ENCODE results near the gene LBR. TPM values are rescaled to one million over a fixed set of nuclear protein-coding genes. Genes with fewer than 3 reads are reported as not detected.
"Not testable (repeated sequence)": the region's sequence is repeated elsewhere in the genome, so short reads cannot be mapped to it uniquely, and the experiment has no call there.

The LBR gene
- total RNA-seq, 1 donor = 25.3 TPM

DNA sequence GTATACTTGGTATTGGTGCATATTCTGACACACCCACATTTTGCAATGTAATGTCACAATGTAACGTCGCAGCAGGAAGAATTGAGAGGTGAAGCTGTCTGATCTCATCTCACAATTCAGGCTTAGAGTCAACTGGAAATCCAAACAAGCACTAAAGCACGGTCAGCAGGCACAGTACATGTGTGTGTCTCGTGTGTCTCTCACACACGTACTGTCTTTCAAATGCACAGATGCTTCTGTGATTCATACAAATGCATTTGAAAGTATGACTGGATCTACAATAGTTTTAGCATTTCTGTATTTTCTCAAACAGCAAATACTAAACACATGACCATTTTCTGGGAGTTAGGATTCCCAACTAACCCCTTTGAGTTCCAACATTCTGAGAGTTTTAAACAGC, 26.9 kb downstream of the LBR start:
- Histone ChIP-seq H2AFZ (ENCODE audit: low read length) (no peak overlapping the region), H3K4me3 (ENCODE audit: insufficient read depth, low read length) (no peak overlapping the region), H4K20me1 (ENCODE audit: insufficient read depth, low read length) (no peaks in the 10 kb centered on the region), H3K36me3 (ENCODE audit: insufficient read depth, low read length) (peaks cover 40% of the 10 kb centered on the region), H3K4me1 (ENCODE audit: insufficient read depth, low read length) (no peaks in the 10 kb centered on the region), H3K4me2 (ENCODE audit: insufficient read depth, low read length) (no peak overlapping the region), H3K27ac (ENCODE audit: low read depth, low read length) (no peak overlapping the region), H3K27me3 (ENCODE audit: insufficient read depth, low read length) (no peaks in the 10 kb centered on the region), H3K9me3 (ENCODE audit: low read depth, low read length) (no peaks in the 10 kb centered on the region), H3K79me2 (ENCODE audit: insufficient read depth, low read length) (peaks cover 7% of the 10 kb centered on the region)
- no peak for TF ChIP-seq CTCF (IDR thresholded peaks at IDR 0.05; ENCODE audit: extremely low read depth, low read depth, low read length)
- no peak for DNase-seq (ENCODE audit: insufficient read length, low spot score, missing footprints)

GRCh38 chr1:225396357-225396756, 31.5 kb downstream of the LBR start:
- peaks cover 9% of the 10 kb centered on the region for H3K36me3 ChIP-seq (ENCODE audit: insufficient read depth, low read length)
- no peak overlapping the region for H2AFZ ChIP-seq (ENCODE audit: low read length)
- no peaks in the 10 kb centered on the region for H3K9me3 ChIP-seq (ENCODE audit: low read depth, low read length)
- H4K20me1 ChIP-seq (ENCODE audit: insufficient read depth, low read length) = no peaks in the 10 kb centered on the region
- H3K27ac ChIP-seq (ENCODE audit: low read depth, low read length) = no peak overlapping the region
- DNase-seq (ENCODE audit: insufficient read length, low spot score, missing footprints) = no peak
- H3K79me2 ChIP-seq (ENCODE audit: insufficient read depth, low read length) = peaks cover 5% of the 10 kb centered on the region
- no peak for TF ChIP-seq CTCF (IDR thresholded peaks at IDR 0.05; ENCODE audit: extremely low read depth, low read depth, low read length)
- H3K4me1 ChIP-seq (ENCODE audit: insufficient read depth, low read length) = no peaks in the 10 kb centered on the region
- no peak overlapping the region for H3K4me3 ChIP-seq (ENCODE audit: insufficient read depth, low read length)
- H3K27me3 ChIP-seq (ENCODE audit: insufficient read depth, low read length) = no peaks in the 10 kb centered on the region
- H3K4me2 ChIP-seq (ENCODE audit: insufficient read depth, low read length) = no peak overlapping the region

DNA sequence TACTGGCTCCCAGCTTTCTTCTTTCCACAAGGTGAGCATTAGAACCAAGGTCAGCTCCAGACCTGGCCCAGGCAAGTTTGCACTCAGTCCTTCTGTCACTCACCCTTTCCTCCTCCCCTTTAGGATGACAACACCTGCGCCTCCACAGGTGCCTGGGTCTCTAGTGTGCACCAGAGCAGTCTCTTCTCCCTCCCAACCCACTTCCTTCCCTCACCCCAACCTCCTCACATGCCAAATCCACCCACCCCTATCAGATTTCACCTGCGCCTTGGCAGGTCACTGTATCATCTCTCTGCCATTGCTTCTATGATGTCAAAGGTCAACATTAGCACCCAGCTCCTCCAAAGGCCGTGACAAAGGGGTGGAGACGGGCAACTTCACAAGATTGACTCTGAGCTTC, 38.0 kb downstream of the LBR start:
- Histone ChIP-seq H4K20me1 (ENCODE audit: insufficient read depth, low read length) (no peaks in the 10 kb centered on the region), H3K9me3 (ENCODE audit: low read depth, low read length) (no peaks in the 10 kb centered on the region), H3K27me3 (ENCODE audit: insufficient read depth, low read length) (no peaks in the 10 kb centered on the region), H3K4me2 (ENCODE audit: insufficient read depth, low read length) (no peak overlapping the region), H3K4me1 (ENCODE audit: insufficient read depth, low read length) (no peaks in the 10 kb centered on the region), H3K27ac (ENCODE audit: low read depth, low read length) (no peak overlapping the region), H2AFZ (ENCODE audit: low read length) (no peak overlapping the region), H3K36me3 (ENCODE audit: insufficient read depth, low read length) (no peaks in the 10 kb centered on the region), H3K79me2 (ENCODE audit: insufficient read depth, low read length) (no peaks in the 10 kb centered on the region), H3K4me3 (ENCODE audit: insufficient read depth, low read length) (no peak overlapping the region)
- no peak for TF ChIP-seq CTCF (IDR thresholded peaks at IDR 0.05; ENCODE audit: extremely low read depth, low read depth, low read length)
- DNase-seq (ENCODE audit: insufficient read length, low spot score, missing footprints) = no peak

DNA sequence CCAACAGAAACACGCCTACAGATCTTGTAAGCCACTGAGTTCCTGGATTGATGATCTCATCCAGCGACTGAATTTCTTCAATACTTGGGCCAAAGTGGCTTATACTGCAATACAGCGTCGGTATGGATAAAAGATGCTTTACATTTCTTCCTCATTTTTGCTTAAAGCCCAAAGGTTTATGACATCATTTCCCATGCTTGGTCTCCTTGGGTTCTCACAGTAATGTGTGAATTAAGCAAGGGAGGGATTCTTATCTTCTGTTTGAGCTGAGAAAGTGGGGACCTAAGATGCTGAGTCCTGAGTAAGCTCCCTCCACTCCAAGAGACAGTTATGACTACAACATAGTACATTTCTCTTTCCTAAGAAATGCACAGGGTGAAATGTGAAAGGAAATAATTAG, 39.5 kb downstream of the LBR start:
- Histone ChIP-seq H3K9me3 (ENCODE audit: low read depth, low read length) (no peaks in the 10 kb centered on the region), H3K79me2 (ENCODE audit: insufficient read depth, low read length) (no peaks in the 10 kb centered on the region), H3K4me1 (ENCODE audit: insufficient read depth, low read length) (no peaks in the 10 kb centered on the region), H4K20me1 (ENCODE audit: insufficient read depth, low read length) (no peaks in the 10 kb centered on the region), H3K4me2 (ENCODE audit: insufficient read depth, low read length) (no peak overlapping the region), H2AFZ (ENCODE audit: low read length) (no peak overlapping the region), H3K27ac (ENCODE audit: low read depth, low read length) (no peak overlapping the region), H3K36me3 (ENCODE audit: insufficient read depth, low read length) (no peaks in the 10 kb centered on the region), H3K4me3 (ENCODE audit: insufficient read depth, low read length) (no peak overlapping the region), H3K27me3 (ENCODE audit: insufficient read depth, low read length) (no peaks in the 10 kb centered on the region)
- DNase-seq (ENCODE audit: insufficient read length, low spot score, missing footprints) = peak; percentile 78
- no peak for TF ChIP-seq CTCF (IDR thresholded peaks at IDR 0.05; ENCODE audit: extremely low read depth, low read depth, low read length)

GRCh38 chr1:225386860-225387259, 41.0 kb downstream of the LBR start:
- H3K36me3 ChIP-seq (ENCODE audit: insufficient read depth, low read length); H3K27ac ChIP-seq (ENCODE audit: low read depth, low read length); H4K20me1 ChIP-seq (ENCODE audit: insufficient read depth, low read length); H3K4me3 ChIP-seq (ENCODE audit: insufficient read depth, low read length); H2AFZ ChIP-seq (ENCODE audit: low read length); DNase-seq (ENCODE audit: insufficient read length, low spot score, missing footprints); H3K9me3 ChIP-seq (ENCODE audit: low read depth, low read length); H3K4me1 ChIP-seq (ENCODE audit: insufficient read depth, low read length); H3K4me2 ChIP-seq (ENCODE audit: insufficient read depth, low read length); H3K79me2 ChIP-seq (ENCODE audit: insufficient read depth, low read length); H3K27me3 ChIP-seq (ENCODE audit: insufficient read depth, low read length): not testable (repeated sequence)

Data from osteoblast (primary cell).